ENCODE measurements around the gene TIAM1.
A peak's percentile ranks its signal among the peaks of the same experiment; 100 is the strongest.

TIAM1 gene

DNA sequence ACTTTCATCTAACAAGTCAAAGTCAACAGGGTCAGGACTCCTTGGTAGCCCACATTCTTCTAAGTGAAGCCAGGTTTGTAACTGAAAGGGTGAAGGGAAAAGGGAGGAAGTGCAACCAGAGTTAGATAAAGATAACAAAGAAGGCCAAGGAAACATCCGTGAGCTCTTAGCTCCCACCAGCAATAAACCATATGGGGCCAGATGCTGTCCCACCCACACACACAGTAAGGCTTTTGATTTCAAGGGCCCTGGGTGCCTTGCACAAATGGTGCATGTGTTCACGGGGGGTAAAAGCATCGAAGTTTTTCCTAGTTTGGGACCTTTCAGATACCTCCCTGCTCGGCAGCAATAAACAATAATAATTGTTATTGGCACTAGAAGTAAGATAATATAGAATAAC, 5.1 kb upstream of the TIAM1 start:
- H3K36me3 ChIP-seq = no peaks in the 10 kb centered on the region
- no peaks in the 10 kb centered on the region for H3K9me3 ChIP-seq
- no peak for DNase-seq
- H3K4me1 ChIP-seq = no peaks in the 10 kb centered on the region; the same call in 1 of the 2 replicates
- TF ChIP-seq, protein P1, sequence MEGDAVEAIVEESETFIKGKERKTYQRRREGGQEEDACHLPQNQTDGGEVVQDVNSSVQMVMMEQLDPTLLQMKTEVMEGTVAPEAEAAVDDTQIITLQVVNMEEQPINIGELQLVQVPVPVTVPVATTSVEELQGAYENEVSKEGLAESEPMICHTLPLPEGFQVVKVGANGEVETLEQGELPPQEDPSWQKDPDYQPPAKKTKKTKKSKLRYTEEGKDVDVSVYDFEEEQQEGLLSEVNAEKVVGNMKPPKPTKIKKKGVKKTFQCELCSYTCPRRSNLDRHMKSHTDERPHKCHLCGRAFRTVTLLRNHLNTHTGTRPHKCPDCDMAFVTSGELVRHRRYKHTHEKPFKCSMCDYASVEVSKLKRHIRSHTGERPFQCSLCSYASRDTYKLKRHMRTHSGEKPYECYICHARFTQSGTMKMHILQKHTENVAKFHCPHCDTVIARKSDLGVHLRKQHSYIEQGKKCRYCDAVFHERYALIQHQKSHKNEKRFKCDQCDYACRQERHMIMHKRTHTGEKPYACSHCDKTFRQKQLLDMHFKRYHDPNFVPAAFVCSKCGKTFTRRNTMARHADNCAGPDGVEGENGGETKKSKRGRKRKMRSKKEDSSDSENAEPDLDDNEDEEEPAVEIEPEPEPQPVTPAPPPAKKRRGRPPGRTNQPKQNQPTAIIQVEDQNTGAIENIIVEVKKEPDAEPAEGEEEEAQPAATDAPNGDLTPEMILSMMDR (IDR thresholded peaks at IDR 0.05; ENCODE audit: low read depth, low read length) = no peak
- H3K27me3 ChIP-seq = peaks cover 17% of the 10 kb centered on the region
- no peak overlapping the region for H3K4me3 ChIP-seq (ENCODE audit: low read depth, low read length)

DNA sequence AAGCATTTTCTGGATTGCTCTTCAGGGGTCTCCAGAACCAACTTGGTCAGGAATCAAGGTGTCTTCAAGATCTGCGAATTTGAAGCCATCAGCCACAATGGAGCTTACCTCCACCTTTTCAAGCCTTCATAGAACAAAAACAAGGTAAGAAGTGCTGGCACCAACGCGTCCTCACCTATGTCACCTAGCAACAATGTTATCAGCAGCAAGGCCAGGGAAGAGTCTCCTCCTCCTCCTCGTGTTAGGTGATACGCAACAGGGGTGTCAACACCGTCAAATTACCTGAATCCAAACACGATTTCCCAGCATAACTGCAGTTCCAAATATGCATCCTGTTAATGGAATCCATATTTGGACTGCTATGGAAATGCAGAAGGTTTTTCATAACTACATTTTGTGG, 4.1 kb upstream of the TIAM1 start:
- Histone ChIP-seq H3K4me3 (ENCODE audit: low read depth, low read length) (no peak overlapping the region), H3K9me3 (no peaks in the 10 kb centered on the region), H3K4me1 (no peaks in the 10 kb centered on the region; the same call in 1 of the 2 replicates), H3K36me3 (no peaks in the 10 kb centered on the region), H3K27me3 (peaks cover 28% of the 10 kb centered on the region)
- TF ChIP-seq, protein P1 (IDR thresholded peaks at IDR 0.05; ENCODE audit: low read depth, low read length) = no peak
- no peak for DNase-seq

DNA sequence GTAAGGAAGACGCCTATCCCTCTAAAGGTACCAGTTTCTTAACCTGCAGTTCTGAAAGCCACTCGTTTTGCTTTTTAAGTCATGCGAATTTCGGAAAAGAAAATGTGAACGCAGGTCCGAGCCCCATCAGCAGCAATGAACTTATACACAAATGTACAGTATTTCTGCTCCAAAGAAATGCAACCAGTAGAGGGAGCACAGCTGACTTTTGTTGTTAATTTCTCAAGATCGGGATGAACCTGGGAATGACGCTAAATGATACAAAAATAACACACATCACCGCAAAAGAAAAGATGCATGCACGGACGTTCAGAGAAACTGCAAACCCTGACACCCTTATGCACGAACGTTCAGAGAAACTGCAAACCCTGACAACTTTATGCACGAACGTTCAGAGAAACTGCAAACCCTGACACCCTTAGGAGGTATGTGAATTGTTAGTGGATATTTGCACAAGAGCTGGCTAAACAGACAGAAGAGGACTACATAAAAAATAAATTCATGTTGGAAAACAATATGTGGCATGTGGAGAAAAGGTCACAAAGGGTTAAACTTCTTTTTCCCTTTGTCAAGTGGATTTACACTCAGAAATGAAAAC, 3.5 kb upstream of the TIAM1 start:
- Histone ChIP-seq H3K36me3 (no peaks in the 10 kb centered on the region), H3K4me3 (ENCODE audit: low read depth, low read length) (no peak overlapping the region), H3K27me3 (peaks cover 34% of the 10 kb centered on the region), H3K9me3 (no peaks in the 10 kb centered on the region), H3K4me1 (no peaks in the 10 kb centered on the region; the same call in 1 of the 2 replicates)
- peak; percentile 33 for DNase-seq
- TF ChIP-seq, protein P1 (IDR thresholded peaks at IDR 0.05; ENCODE audit: low read depth, low read length) = peak; percentile 76

DNA sequence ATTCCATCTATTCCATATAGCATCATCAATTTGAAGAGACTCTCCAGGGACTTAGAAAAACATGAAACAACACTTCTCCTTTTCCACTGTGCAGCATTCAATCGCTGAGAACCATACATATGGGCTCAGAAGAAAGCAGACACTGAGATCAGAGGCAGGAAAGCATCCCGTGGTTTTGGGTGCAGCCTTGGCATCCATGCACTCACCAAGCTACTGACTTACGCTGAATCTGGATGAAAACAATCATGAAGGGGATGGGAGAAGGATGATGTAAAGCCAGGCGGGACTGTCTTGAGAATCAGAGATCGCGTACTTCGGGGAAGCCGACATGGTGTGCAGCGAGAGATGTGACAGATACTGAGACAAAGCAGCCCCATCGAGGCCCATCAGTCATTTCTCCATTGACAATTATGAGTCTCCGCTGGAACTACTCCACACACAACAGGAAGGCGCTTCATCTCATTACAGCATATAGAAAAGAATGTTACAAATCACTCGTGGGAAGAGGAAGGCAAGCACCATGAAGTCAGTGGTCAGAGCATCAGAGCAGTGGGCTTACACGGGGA, 2.3 kb upstream of the TIAM1 start:
- H3K9me3 ChIP-seq = no peaks in the 10 kb centered on the region
- H3K36me3 ChIP-seq = no peaks in the 10 kb centered on the region
- no peaks in the 10 kb centered on the region; the same call in 1 of the 2 replicates for H3K4me1 ChIP-seq
- TF ChIP-seq, protein P1 (IDR thresholded peaks at IDR 0.05; ENCODE audit: low read depth, low read length) = no peak
- H3K4me3 ChIP-seq (ENCODE audit: low read depth, low read length) = no peak overlapping the region
- peaks cover 38% of the 10 kb centered on the region for H3K27me3 ChIP-seq
- DNase-seq = no peak

DNA sequence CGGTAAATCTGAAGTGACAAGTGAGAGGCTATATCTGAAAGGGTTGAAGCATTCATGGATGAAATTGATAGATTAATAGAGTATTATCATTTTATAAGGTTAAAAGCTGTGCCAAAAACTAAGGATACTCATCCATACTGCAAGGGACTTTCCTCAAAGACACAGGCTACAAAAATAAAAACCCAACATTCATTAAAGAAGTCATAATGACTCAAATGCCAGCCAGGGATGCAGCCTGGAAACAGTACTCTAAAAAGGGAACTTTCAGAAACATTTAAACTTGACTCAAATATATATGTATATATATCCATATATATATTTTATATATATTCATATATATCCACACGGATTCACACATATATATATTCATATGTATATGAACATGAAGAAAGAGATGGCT, 1.1 kb upstream of the TIAM1 start:
- H3K9me3 ChIP-seq = no peaks in the 10 kb centered on the region
- no peaks in the 10 kb centered on the region for H3K36me3 ChIP-seq
- no peaks in the 10 kb centered on the region; the same call in 1 of the 2 replicates for H3K4me1 ChIP-seq
- H3K27me3 ChIP-seq = peaks cover 38% of the 10 kb centered on the region
- H3K4me3 ChIP-seq (ENCODE audit: low read depth, low read length) = no peak overlapping the region
- TF ChIP-seq, protein P1 (IDR thresholded peaks at IDR 0.05; ENCODE audit: low read depth, low read length) = no peak
- no peak for DNase-seq

DNA sequence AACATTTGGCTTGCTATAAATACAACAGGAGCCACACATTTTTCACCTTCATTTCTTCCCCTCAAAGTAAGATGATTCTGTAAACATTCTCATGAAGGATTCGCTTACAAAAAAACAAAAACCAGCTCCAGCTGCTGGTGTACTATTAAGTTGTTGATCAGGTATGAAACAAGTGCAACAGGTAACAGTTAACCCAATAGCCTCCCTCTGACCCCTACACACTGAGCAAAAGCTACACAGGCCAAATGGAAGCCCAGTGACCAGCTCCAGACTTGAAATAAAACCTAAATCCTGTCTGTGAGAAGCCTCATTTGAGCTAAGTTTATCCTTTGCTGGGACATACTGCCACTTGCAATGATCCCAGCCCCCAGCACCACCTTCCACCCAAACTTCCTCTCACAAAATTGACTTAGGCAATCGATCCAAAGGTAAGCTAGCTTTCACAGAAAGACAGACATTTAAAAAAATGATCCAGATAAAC, 991 bp downstream of the TIAM1 start:
- Histone ChIP-seq H3K36me3 (no peaks in the 10 kb centered on the region), H3K27me3 (peaks cover 38% of the 10 kb centered on the region), H3K9me3 (no peaks in the 10 kb centered on the region), H3K4me3 (ENCODE audit: low read depth, low read length) (no peak overlapping the region), H3K4me1 (no peaks in the 10 kb centered on the region; the same call in 1 of the 2 replicates)
- no peak for DNase-seq
- TF ChIP-seq, protein P1 (IDR thresholded peaks at IDR 0.05; ENCODE audit: low read depth, low read length) = no peak

All from BE2C (cell line).